B cell (primary cell): ENCODE results near the gene TBCD.

Experiments used
- CTCF ChIP-seq: fragments of 200-600 bp; IDR thresholded peaks from one replicate; pipeline ENCODE4 v1.8.0; 2022; ENCODE audit warnings: antibody characterized with exemption, mild to moderate bottlenecking
- EZH2 ChIP-seq: IDR thresholded peaks from 2 replicates; pipeline ENCODE4 v1.6.1; 2012; ENCODE audit warnings: borderline replicate concordance, low read depth, mild to moderate bottlenecking, moderate library complexity, low read length; ENCODE audit not compliant: insufficient read depth, poor library complexity, severe bottlenecking

GRCh38 chr17:82710499-82711232, 41.2 kb upstream of the TBCD start:
- TF ChIP-seq CTCF (no peak), EZH2 (no peak)
